Activated CD8-positive, alpha-beta memory T cell treated with anti-CD3 and anti-CD28 coated beads, Interleukin-2, amount 10 ng/mL, durations not matched to agents 7 days and 5 days (primary cell): ENCODE results near the gene HSF4. TPM values are rescaled to one million over a fixed set of nuclear protein-coding genes. Genes with fewer than 3 reads are reported as not detected.

Experiments used
- ATAC-seq: fragments of 150-1000 bp; cut with Tn5 transposase; one replicate; pipeline ENCODE4 v1.10.0; 2021; ENCODE audit warnings: moderate library complexity
- CTCF ChIA-PET: fragments of 350-600 bp; sonication (Branson Sonifier 250); formaldehyde crosslinking; loops from one replicate; lab custom pipeline; 2021; ENCODE audit warnings: antibody characterized with exemption; lab: Charles Lee
- DNase-seq: peaks from one replicate; pipeline ENCODE4 v3.0.0-alpha.2; 2020
- H3K27ac Mint-ChIP-seq: one replicate; pipeline ENCODE4 v1.8.0; 2021; ENCODE audit warnings: mild to moderate bottlenecking, mixed read lengths
- H3K27me3 Mint-ChIP-seq: one replicate; pipeline ENCODE4 v1.8.0; 2021; ENCODE audit warnings: mixed read lengths
- H3K36me3 Mint-ChIP-seq: one replicate; pipeline ENCODE4 v1.8.0; 2021; ENCODE audit warnings: mild to moderate bottlenecking, mixed read lengths
- H3K4me1 Mint-ChIP-seq: one replicate; pipeline ENCODE4 v1.8.0; 2021; ENCODE audit warnings: mixed read lengths
- H3K4me3 Mint-ChIP-seq: one replicate; pipeline ENCODE4 v1.8.0; 2021; ENCODE audit warnings: mild to moderate bottlenecking, moderate library complexity, mixed read lengths
- H3K9me3 Mint-ChIP-seq: one replicate; pipeline ENCODE4 v1.8.0; 2022; ENCODE audit warnings: low read depth, mixed read lengths
- total RNA-seq, 2 experiments: library from RNA; stranded (reverse); gene quantifications; one replicate each; pipeline ENCODE4 v1.2.3, GENCODE V29; 2021

HSF4 gene
- total RNA-seq, 2 experiments from 2014 or later, result 15.0 to 43.7 TPM

DNA sequence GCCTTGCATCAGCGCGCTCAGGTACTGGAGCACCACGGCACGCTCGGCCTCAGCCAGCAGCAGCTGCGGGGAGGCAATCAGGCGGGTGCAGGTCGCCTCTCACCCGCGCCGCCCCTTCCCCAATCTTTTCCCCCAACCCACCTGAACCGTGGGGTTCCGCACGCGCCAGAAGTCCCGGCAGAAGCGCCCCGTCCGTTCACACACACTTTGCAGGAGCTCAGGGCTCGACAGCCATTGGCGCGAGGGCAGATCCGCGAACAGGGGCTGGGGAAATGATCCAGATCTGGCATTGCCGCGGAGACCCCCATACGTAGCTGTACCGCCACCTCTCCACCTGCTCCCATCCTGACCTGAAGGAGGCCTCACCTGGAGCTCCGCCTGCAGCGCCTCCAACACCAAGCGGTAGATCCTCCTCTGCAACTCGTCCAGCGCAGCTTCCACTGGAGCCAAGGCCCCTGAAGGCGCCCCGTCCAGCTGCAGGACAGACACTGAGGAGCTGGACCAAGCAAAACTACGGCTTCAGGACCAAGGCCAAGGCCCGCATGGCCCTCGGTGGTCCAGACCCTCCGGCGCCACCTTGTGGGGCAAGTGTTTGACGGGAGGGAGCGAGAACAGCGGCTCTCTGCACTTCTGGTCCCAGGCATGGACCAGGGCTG is 20.6 kb downstream of the HSF4 start:
- DNase-seq, result peak; percentile 93
- peak; percentile 28 for ATAC-seq
- Mint-ChIP-seq H3K27ac (no peak overlapping the region), H3K4me1 (peaks cover 15% of the 10 kb centered on the region), H3K36me3 (no peaks in the 10 kb centered on the region), H3K4me3 (peak overlapping the region; percentile 68), H3K9me3 (no peaks in the 10 kb centered on the region), H3K27me3 (peaks cover 18% of the 10 kb centered on the region)
- CTCF ChIA-PET, result interaction anchor here (0.6 to 5.0 kb wide), 32 partner anchors 8 to 289 kb away, joined by 3 to 72 read pairs (median 5); partner anchors contain the start of genes B3GNT9, CES3, ELMO3 and FBXL8

DNA sequence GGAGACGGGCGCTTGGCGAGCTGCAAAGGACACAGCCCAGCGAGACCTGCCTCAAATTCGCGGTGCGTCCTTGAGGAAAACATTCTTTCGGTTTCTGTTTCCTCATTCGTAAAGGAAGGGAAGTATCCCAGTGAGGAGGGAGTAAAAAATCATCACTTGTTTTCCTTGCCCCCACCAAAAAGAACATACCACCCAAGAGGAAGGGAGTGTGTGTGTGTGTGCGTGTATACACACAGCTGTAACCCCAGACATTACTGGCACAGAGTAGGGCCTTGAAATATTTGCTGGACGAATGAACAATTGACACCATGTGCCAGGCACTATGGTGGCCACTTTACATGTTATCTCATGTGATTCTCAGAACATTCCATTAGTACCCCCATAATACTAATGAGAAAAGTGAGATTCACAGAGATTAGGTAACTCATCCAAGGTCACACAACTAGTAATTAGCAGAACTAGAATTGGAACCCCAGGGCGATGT is 21.1 kb downstream of the HSF4 start:
- peaks cover 15% of the 10 kb centered on the region for H3K4me1 Mint-ChIP-seq
- CTCF ChIA-PET, result interaction anchor here (0.8 to 5.0 kb wide), 26 partner anchors 9 to 239 kb away, joined by 3 to 72 read pairs (median 6); partner anchors contain the start of genes B3GNT9, CES3, ELMO3 and FBXL8
- ATAC-seq, result no peak
- no peak overlapping the region for H3K27ac Mint-ChIP-seq
- no peaks in the 10 kb centered on the region for H3K36me3 Mint-ChIP-seq
- H3K27me3 Mint-ChIP-seq, result peaks cover 18% of the 10 kb centered on the region
- H3K4me3 Mint-ChIP-seq, result peak overlapping the region; percentile 68
- H3K9me3 Mint-ChIP-seq, result no peaks in the 10 kb centered on the region
- no peak for DNase-seq

DNA sequence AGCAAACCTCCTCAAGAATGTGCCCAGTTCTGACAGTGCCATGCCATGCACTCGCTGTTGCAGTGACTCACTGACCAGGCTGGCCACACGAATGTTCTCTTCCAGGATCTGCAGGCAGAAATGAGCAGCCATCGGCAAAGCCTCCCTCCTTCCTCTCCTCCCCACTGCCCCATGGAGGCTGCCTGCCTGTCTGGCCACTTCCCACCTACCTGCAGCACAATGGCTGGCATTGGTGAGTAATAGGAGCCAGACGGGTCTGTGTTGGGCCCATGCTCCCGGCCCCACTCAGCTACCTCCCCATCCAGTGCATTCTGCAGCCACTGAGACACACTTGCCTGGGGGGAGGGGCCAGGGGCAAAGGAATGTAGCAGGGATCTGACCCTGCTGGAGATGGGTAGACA is 22.0 kb downstream of the HSF4 start:
- Mint-ChIP-seq H3K27ac (no peak overlapping the region), H3K27me3 (peaks cover 18% of the 10 kb centered on the region), H3K4me1 (peaks cover 18% of the 10 kb centered on the region), H3K4me3 (no peak overlapping the region), H3K36me3 (no peaks in the 10 kb centered on the region), H3K9me3 (no peaks in the 10 kb centered on the region)
- CTCF ChIA-PET, result interaction anchor here (1.0 to 4.4 kb wide), 6 partner anchors 13 to 211 kb away, joined by 3 to 52 read pairs (median 17); partner anchors contain the start of genes NOL3 and TMEM208
- DNase-seq, result no peak
- ATAC-seq, result no peak

DNA sequence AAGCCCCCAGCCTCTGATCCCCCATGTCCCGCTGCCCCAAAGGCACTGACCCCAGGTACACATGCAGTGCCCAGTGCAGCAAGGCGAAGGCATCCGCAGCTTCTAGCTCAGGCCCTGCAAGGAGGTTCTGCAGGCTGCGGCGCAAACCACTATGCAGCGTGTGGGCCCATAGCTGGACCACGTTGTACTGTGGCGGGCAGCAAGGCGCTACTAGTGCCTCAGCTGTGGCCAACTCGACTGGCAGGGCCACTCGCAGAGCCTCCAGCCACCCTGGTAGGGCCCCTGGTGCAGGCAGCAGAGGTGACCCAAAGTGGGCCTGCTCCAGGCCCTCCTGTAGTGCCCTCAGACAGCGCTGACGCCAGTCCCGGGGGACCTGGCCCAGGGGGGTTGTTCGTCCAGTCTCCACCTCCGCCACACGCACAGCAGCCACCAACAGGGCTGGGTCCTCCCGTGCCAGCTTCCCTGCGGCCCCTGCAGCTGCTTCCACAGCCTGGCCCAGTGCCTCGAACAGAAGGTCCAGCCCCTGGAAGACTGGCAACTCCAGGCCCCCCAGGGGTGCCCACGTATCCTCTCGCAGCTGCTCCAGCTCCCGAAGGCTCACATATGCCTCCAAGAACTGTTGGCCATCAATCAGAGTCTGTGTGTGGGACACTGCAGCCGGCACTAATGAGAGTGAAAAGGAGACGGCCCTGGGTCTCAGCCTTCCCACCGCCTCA is 22.8 kb downstream of the HSF4 start:
- CTCF ChIA-PET, result interaction anchor here (1.0 to 3.8 kb wide), 5 partner anchors 13 to 40 kb away, joined by 3 to 14 read pairs (median 6); partner anchors contain the start of genes HSF4, NOL3 and TMEM208
- Mint-ChIP-seq H3K27me3 (peaks cover 18% of the 10 kb centered on the region), H3K4me3 (no peak overlapping the region)

DNA sequence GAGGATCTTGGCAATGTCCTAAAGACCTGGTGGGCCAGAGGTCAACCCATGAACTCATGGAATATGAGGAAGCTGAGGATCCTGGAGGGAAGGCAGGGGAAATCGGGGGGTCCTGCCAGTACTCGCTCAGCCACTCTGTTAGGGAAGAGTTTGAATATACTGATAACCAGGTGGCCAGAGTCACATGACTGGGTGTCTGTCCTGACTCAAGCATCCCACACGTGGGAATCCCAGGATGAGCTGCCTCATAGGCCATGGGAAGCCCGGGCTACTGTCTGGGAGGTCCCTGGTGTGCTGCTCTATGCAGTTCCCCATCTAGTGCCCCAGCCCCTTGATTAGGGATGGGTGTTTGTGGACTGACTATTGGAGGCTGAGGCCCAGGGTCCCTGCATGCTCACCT is 23.8 kb downstream of the HSF4 start:
- Mint-ChIP-seq H3K27me3 (peaks cover 18% of the 10 kb centered on the region), H3K4me1 (peaks cover 31% of the 10 kb centered on the region), H3K9me3 (no peaks in the 10 kb centered on the region), H3K4me3 (no peak overlapping the region), H3K27ac (no peak overlapping the region), H3K36me3 (peaks cover 4% of the 10 kb centered on the region)
- ATAC-seq (no peak), DNase-seq (no peak)
- CTCF ChIA-PET, result interaction anchor here (1.2 to 3.8 kb wide), 3 partner anchors 14 to 58 kb away, joined by 3 to 14 read pairs (median 6); partner anchors contain the start of gene NOL3

More for the DNA sequence above, 22.8 kb downstream of the HSF4 start:
- Mint-ChIP-seq H3K4me1 (peaks cover 22% of the 10 kb centered on the region), H3K27ac (no peak overlapping the region), H3K36me3 (no peaks in the 10 kb centered on the region), H3K9me3 (no peaks in the 10 kb centered on the region)
- no peak for DNase-seq
- ATAC-seq, result no peak

DNA sequence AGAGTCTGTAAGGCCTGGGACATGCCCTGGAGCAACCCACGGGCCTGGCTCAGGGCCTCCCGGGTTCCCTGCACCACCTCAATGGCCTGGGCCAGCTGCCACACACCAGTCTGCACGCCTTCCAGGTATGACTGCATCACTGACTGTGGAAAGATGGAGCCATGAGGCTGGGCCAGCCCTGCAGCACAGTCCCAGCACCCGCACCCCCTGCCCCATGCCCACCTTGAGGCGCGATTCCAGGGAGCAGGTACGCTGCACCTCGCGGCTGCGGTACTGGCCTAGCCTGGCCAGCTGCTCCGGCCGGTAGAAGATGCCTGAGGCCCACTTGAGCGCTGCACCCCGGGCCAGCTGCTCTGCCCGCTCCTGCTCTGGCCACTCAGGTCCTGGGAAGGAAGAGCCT is 24.3 kb downstream of the HSF4 start:
- CTCF ChIA-PET, result interaction anchor here (1.2 to 1.6 kb wide), 2 partner anchors 15 to 57 kb away, joined by 3 to 6 read pairs; no protein-coding TSS in a partner anchor
- DNase-seq (no peak), ATAC-seq (no peak)
- Mint-ChIP-seq H3K36me3 (peaks cover 5% of the 10 kb centered on the region), H3K27ac (no peak overlapping the region), H3K4me3 (no peak overlapping the region), H3K27me3 (peaks cover 18% of the 10 kb centered on the region), H3K4me1 (peaks cover 36% of the 10 kb centered on the region), H3K9me3 (no peaks in the 10 kb centered on the region)

DNA sequence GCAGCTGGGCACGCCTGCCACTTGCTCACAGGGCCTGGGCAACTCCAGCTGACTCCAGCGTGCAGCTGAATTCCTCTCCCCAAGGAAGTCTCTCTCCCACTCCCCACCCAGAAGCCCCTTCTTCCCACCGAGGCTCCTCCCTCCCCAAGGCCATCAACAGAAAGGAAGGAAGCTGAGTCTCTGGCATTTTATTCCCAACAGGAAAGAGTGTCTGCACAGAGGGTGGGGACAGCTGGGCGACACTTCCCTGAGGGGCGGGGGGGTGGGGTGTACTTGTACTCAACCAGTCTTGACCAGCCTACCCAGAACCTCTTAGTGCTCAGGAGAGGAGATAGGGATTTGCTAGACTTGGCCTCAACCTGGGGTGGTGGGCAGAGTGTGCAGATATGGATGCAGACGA is 25.5 kb downstream of the HSF4 start, which contains the start of gene EXOC3L1:
TSS of gene EXOC3L1 (minus strand) at position 96 of the 400 bp plus-strand sequence. CDS start 460 bp downstream, outside the sequence.
- DNase-seq (no peak), ATAC-seq (no peak)
- peaks cover 16% of the 10 kb centered on the region for H3K36me3 Mint-ChIP-seq
- H3K4me1 Mint-ChIP-seq, result peaks cover 43% of the 10 kb centered on the region
- H3K27me3 Mint-ChIP-seq, result peaks cover 15% of the 10 kb centered on the region
- CTCF ChIA-PET, result interaction anchor here (0.6 to 1.0 kb wide), 2 partner anchors 17 to 35 kb away, joined by 3 read pairs; no protein-coding TSS in a partner anchor
- H3K4me3 Mint-ChIP-seq, result no peak within 1 kb of the TSS
- no peak within 1 kb of the TSS for H3K27ac Mint-ChIP-seq
- H3K9me3 Mint-ChIP-seq, result no peaks in the 10 kb centered on the region

DNA sequence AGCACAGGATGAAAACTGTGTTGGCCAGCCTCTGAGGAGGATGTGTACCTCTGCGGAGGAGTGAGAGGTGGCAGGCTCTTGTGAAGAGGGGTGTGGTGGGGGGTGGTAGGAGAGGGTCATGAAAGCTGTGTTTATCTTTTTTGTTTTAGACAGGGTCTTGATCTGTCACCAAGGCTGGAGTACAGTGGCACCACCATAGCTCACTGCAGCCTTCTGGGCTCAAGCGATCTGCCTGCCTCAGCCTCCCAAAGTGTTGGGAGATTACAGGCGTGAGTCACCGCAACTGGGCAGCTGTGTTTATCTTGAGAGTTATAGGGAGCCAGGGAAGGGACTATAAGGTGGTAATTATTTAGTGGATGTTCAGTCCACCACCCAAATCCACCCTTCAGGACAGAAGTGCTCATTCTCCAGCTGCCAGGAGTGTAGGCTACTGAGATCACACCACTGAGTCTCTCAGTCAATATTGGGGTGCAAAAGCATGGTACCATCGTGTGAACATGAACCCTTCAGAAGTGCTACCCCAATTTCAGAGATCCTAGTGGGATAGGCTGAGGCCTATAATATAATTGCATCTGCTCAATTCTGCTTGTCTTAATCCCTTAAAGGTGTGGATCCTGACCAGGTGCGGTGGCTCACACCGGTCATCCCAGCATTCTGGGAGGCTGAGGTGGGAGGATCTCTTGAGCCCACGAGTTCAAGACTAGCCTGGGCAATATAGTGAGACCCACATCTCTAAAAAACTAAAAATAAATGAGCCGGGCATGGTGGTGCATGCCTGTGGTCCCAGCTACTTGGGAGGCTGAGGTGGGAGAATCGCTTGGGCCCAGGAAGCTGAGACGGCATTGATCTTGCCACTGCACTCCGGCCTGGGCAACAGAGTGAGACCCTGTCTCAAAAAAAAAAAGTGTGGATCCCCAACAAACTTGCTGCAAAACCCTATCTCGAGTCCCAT is 26.2 kb downstream of the HSF4 start:
- H3K36me3 Mint-ChIP-seq, result peaks cover 21% of the 10 kb centered on the region
- ATAC-seq (no peak), DNase-seq (no peak)
- no peak overlapping the region for H3K4me3 Mint-ChIP-seq
- no peak overlapping the region for H3K27ac Mint-ChIP-seq
- peaks cover 42% of the 10 kb centered on the region for H3K4me1 Mint-ChIP-seq
- CTCF ChIA-PET, result interaction anchor here (0.6 to 1.0 kb wide), 2 partner anchors 17 to 36 kb away, joined by 3 read pairs; no protein-coding TSS in a partner anchor
- H3K9me3 Mint-ChIP-seq, result no peaks in the 10 kb centered on the region
- H3K27me3 Mint-ChIP-seq, result peaks cover 8% of the 10 kb centered on the region

DNA sequence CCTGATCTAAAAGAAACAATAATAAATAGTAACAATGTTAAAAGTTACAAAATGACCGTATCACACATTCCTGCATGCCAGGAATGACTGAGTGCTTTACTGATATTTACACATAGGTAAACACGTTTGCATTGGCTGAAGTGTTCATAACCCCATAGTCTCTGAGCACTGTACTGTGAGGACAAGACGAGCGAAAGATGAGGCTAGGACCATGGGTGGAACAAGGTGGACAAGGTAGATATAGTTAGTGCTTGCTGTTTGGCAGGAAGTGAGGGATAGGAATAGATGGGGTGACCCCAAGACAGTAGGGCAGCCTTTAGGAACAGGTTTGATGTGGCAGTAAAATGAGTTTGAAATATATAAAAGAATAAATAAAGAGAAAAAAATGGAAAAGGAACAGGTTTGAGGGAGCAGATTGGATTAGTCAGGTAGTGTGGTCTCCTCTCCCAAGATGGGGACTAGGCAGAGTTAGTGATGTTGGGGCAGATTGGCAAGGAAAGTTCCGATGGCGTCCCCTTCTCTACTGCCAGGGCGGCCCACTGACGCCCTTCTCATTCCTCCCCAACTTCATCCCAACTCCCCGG is 27.0 kb downstream of the HSF4 start:
- Mint-ChIP-seq H3K27ac (peak overlapping the region; percentile 89), H3K27me3 (peaks cover 1% of the 10 kb centered on the region), H3K36me3 (peaks cover 28% of the 10 kb centered on the region), H3K4me3 (peak overlapping the region; percentile 98), H3K4me1 (peaks cover 46% of the 10 kb centered on the region), H3K9me3 (no peaks in the 10 kb centered on the region)
- DNase-seq, result no peak
- peak; percentile 4 for ATAC-seq
- CTCF ChIA-PET, result interaction anchor here (1.0 to 4.0 kb wide), 3 partner anchors 35 to 87 kb away, joined by 3 to 25 read pairs (median 9); partner anchors contain the start of genes FHOD1 and TMEM208

DNA sequence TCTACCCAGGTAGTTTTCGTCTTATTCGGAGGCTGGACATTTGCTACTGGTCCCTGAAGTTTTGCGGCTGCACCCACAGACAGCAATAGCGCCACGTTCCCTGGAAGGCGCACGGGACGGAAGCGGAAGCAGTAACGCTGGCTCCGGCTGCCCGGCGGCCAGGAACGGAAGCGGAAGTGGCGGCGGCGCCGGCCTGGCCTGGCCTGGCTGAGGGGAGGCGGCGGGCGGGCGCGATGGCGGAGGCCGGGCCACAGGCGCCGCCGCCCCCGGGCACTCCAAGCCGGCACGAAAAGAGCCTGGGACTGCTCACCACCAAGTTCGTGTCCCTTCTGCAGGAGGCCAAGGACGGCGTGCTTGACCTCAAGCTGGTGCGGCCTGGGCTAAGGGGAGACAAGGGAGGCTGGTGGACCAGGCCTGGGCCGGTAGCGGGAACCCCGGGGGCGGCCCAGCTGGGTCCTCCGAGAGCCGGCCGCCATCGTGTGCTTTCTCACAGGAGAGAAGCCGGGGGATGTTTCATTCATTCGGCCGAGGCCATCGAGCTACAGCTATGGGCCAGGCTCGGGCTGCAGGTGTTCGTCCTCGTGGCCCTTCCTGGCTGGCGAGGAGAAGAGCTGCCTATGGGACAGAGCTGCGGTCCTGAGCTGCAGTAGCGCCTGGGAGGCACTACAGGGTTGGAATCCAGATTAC is 27.6 kb downstream of the HSF4 start, which contains the start of gene E2F4:
TSS of gene E2F4 (plus strand) at position 161 of the 687 bp plus-strand sequence. CDS start at position 234, 73 bp downstream.
- ATAC-seq (peak; percentile 92), DNase-seq (peak; percentile 93)
- peaks cover 52% of the 10 kb centered on the region for H3K4me1 Mint-ChIP-seq
- H3K9me3 Mint-ChIP-seq, result no peaks in the 10 kb centered on the region
- H3K27ac Mint-ChIP-seq, result peak within 1 kb of the TSS; percentile 89
- H3K36me3 Mint-ChIP-seq, result peaks cover 34% of the 10 kb centered on the region
- no peaks in the 10 kb centered on the region for H3K27me3 Mint-ChIP-seq
- CTCF ChIA-PET, result interaction anchor here (1.0 to 4.0 kb wide), 13 partner anchors 8 to 362 kb away, joined by 3 to 25 read pairs (median 4); partner anchors contain the start of genes CES3, FHOD1, MATCAP1 and NAE1
- peak within 1 kb of the TSS; percentile 98 for H3K4me3 Mint-ChIP-seq

DNA sequence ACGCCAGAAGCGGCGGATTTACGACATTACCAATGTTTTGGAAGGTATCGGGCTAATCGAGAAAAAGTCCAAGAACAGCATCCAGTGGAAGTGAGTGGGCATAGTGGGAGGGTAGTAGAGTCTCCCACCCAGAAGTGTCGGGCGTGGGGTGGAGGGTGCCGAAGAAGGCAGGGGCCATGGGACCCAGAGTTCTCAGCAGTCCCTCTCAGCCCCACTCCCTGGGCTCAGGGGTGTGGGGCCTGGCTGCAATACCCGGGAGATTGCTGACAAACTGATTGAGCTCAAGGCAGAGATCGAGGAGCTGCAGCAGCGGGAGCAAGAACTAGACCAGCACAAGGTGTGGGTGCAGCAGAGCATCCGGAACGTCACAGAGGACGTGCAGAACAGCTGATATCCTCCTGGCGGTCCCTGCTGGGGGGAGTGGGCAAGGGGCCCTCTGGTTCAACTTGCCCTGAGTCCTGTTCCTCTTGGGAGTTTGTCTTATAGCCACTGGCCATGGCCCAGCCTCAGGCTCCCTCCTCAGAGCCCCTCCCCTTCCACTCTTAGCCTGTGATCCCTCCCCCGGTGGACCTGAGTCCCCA is 28.3 kb downstream of the HSF4 start:
- H3K27me3 Mint-ChIP-seq, result no peaks in the 10 kb centered on the region
- H3K9me3 Mint-ChIP-seq, result no peaks in the 10 kb centered on the region
- H3K4me1 Mint-ChIP-seq, result peaks cover 52% of the 10 kb centered on the region
- ATAC-seq, result peak; percentile 41
- H3K27ac Mint-ChIP-seq, result peak overlapping the region; percentile 89
- CTCF ChIA-PET, result interaction anchor here (1.0 to 4.0 kb wide), 14 partner anchors 8 to 362 kb away, joined by 3 to 25 read pairs (median 4); partner anchors contain the start of genes CES3, FBXL8, FHOD1 and MATCAP1
- peak; percentile 70 for DNase-seq
- peaks cover 38% of the 10 kb centered on the region for H3K36me3 Mint-ChIP-seq
- peak overlapping the region; percentile 98 for H3K4me3 Mint-ChIP-seq
